Activated gamma-delta T cell (primary cell): ENCODE results near the gene KIAA1549.

ENCODE experiments used
- DNase-seq: peaks from one replicate; lab custom pipeline; 2025; lab: John Stamatoyannopoulos, UW

Gene KIAA1549

DNA sequence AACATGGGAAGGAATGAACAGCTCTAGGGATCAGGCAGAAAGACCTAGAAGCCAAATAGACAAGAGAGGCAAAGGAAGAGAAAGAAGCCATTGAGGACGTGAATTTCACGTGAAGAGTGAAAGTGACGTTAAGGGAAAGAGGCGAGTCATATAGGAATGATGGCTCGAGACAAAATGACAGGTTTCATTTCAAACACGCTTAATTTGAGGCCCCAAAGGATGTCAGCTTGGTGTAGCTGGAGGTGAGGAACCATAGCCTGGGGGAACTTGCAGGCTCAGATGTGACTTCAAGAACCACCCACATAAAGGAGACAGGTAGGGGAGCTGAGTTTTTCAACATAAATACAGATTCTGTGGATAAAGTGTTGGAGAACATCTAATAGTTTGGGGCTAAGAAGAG is 98.9 kb downstream of the KIAA1549 start:
- no peak for DNase-seq

DNA sequence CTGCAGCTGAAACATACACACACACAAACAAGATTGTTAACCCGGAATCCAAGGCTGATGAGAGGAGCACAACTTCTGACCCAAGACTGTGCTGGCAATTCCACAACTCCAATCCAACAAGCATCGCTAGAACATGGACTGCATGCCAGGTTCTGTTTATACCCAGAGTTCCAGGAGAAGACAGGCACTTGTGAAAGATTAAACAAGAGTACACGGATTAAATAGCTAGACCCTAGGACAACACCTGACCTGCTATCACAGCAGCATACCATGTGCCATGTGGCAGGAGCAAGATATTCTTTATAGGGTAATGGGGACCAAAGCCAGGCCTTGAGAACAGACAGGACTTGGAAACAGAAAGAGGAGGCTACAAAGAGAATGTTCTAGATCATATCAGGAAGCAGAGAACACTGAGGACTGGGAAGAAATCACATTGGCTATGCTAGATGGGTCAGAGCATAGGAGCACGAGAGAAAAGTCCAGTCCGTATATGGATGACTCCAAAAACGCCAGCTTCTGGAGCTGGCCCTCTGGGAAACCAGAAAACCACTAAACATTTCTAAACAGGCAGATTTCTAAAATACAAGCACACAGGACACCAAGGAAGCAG is 99.5 kb downstream of the KIAA1549 start:
- DNase-seq: no peak

DNA sequence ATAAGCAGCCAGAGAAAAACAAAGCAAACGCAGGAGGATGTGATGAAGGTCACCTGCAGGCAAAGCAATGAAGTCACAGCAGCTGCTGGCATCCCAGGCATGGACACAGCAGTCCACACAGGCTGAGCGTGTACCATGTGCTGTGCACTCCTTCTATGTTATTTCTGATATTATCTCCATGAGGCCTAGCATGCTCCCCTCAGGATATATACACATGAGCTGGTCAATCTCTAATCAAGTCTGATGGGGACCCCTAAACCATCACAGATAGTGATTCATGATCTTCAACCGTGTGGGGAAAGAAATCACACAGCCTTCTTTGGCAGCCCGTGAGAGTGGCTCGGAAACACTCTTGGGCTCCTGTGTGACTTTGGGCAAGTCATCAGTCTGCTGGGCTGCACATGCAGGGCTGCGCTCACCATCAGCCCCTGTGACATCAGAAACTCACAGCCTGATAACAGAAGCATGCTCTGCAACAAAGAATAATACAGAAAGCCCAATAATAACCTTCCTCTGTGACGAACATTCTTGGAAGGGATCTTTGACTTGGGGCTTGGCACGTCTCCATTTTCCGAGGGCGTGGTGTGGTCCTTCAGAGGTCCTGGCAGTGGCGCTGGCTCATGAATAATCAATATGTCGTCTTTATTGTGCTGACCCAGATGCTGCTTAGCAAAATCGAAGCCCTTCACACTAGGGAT is 100.2 kb downstream of the KIAA1549 start:
- DNase-seq: no peak

DNA sequence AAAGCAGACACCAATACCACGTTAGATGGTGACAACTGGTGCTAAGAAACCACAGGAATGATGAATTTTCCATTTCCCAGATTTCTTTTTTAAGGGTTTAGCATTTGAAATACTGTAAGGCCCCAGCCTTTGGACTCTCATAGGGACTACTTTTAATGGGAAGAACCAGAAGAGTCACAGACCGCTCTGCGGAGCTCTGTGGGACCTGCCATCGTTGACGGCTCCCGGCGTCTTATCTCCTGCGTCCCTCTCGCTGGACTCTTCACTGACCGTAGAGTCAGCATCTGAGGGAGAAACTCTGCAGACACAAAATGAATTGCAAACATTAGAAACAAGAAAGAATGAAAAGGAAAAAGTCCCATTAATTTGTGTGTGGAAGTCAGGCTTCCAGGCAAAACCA is 101.8 kb downstream of the KIAA1549 start:
- DNase-seq: no peak

DNA sequence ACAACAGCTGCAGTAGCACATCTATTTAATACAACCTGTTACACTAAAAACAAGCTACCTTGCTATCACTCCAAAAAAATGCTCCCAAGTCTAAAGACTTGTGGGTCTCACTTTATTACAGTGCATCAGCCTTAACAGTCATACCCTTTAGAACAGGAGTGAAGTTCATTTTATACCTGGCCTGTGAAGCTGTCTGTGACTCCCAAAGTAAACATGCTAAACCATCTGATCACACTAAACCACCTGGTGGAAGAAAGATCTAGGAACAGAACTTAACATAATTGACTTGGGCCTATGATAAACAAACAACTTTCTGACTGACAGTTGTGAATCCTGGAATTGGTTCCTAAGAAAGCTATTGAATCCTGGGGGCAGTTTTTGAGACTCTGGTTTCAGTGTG is 102.3 kb downstream of the KIAA1549 start:
- no peak for DNase-seq

DNA sequence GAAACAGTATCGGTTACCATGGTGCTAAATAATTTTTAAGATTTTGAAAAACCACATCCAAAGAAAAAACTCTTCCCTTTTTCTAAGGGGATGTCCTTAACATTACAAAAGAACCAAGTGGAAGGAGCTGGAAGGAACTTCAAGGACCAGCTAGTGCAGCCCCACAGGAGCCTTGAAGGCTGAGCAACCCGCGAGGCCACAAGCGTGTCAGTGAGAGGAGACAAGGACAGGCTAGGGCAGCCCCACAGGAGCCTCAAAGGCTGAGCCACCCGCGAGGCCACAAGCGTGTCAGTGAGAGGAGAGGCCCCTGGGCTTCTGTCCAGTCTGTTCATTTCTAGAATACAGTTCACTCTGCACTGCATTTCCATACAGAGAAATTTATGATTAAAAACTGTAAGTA is 103.1 kb downstream of the KIAA1549 start:
- DNase-seq: no peak

DNA sequence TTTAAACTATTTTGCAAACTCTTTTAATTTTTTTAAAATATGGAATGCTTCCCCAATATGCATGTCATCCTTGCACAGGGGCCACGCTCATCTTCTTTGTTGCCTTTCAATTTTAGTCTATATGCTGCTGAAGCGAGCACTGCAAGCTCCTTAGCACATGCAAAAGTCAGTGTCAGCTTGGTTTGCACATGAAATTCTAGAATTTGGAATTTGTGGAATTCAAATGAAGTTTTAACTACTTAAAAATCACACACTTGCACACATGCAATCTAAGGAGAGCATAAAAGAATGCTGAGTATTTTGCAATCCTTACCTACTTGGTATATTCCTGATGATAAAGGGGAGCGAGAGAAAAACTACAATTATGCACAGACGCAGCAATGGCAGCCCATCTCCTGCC is 104.9 kb downstream of the KIAA1549 start:
- no peak for DNase-seq

DNA sequence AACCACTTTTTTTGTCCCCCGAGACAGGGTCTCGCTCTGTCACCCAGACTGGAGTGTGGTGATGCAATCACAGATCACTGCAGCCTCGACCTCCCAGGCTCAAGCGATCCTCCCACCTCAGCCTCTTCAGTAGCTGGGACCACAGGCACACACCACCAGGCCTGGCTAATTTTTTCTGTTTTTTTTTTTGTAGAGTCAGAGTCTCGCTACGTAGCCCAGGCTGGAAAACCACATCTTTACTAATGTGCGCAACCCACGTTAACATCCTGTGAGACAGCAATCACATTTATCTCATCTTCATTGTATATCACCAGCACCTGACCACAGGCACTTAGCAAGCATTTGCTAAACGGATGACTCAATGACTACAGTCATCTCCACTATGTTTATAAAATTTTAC is 105.4 kb downstream of the KIAA1549 start:
- no peak for DNase-seq

DNA sequence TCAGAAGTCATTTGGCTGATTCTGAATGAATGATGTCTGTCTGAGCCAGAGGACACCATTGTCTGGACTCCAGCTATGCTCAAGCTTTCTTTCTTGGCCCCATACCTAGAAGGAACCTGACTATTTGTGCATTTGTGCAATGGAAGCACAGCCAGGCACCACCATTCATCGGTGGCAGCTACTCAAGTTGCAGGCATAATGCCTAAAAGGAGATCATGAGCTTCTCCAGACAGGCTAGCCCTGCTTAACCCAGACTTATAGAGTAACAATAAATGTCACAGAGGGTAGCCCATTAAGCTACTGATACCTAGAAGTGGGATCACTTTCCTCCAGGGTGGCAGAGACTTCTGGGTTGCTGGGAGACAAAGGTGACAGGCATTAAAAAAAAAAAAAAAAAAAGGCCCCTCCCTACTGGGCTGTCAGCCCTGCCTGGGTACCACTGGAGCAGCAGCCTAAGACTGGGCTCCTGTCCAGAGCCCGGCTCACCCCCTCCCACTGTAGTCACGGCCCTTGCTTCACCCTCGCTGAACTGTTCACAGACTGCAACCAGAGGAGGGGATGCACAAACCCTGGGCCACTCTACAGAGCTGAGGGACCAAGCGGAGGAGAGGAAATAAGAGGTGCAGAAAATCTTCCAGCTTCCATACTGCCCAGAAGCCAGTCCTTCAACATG is 107.8 kb downstream of the KIAA1549 start:
- DNase-seq: no peak

DNA sequence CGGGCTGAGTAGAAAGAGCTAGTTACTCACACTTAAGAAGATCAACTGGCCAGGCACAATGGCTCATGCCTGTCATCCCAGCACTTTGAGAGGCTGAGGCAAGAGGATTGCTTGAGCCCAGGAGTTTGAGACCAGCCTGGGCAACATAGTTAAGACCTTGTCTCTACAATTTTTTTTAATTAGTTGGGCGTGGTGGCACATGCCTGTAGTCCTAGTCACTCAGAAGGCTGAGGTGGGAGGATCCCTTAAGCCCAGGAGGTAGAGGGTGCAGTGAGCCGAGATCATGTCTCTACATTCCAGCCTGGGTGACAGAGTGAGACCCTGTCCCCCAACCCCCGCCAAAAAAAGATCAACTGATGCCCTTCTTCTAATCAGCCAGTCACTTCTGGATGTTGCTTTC is 108.6 kb downstream of the KIAA1549 start:
- DNase-seq: no peak

DNA sequence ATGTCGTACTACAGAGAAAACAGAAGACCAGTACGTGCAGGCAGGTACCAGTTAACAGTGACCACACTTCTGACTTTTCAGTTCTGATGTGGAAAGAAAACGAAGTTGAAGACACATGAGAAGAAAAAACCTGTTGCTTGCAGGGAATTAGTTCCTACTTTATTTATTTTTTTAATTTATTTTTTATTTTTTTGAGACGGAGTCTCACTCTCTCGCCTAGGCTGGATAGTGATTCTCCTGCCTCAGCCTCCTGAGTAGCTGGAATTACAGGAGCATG is 109.4 kb downstream of the KIAA1549 start:
- DNase-seq: no peak

DNA sequence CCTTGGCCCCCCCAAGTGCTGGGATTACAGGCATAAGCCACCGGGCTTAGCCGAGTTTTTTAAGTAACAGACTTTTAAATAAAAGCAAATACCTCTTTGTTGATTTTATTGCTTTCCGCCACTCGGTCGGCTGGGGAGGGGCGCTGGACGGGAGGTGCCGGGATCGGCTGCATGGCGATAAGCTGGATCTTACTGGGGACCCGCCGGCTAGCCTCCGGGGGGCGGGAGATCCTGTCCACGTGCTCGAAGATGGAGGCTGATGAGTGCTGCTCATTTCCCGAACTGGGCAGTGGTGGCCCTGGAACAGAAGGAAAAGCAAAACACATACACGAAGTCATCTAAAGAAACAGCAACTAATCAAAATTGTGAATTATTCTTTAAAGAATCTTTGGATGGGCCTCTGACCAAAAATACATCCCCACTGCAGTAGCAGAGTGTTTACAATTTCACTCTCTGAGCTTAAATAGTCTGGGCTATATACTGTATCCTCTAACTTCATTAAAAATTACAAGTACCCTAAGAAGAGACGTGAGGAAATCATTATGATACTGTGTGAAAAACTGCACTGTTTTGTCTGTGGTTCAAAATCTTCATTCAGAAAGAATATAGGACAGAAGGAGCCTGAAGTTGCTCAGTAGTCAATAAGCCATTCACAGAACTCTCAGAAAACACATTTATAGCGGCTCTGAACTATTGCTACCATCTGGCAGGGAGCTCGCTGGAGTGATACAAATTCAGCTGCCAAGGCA is 110.0 kb downstream of the KIAA1549 start:
- no peak for DNase-seq

DNA sequence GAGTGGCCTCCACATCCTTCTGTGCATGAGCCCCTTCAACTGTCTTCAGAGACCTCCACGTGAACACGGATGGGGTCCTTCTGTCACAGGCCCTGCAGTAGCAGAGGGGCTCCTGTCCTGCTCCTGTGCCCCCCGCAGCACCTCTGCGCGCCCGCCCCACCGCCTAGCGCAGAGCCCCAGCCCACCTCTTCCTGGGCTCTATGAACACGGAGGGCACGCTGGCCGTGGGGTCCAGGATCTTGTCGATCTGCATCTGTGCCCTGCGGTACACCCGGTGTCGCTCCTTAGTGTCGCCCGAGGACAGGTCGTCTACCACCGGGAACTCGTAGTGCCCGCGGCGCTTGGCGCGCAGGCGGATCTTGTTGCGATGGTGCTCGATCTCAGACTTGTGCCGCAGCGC is 111.8 kb downstream of the KIAA1549 start:
- DNase-seq: no peak

DNA sequence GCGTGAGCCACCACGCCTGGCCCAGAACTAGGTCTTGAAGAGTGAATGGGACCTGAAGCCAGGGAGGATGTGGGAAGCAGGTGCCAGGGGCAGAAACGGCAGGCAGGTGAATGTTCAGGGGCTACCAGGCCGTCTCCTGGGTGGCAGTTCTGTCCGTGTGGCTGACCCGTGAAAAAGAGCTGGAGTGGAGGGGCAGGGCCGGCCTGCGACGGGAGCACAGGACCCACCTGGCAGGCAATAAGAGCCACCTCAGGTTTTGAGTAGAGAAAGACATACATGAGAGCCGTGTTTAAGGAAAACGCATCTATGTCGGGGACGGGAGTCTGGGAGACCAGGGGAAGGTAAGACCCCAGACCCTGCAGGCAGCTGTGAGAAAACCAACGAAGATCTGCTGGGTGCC is 112.5 kb downstream of the KIAA1549 start:
- no peak for DNase-seq

DNA sequence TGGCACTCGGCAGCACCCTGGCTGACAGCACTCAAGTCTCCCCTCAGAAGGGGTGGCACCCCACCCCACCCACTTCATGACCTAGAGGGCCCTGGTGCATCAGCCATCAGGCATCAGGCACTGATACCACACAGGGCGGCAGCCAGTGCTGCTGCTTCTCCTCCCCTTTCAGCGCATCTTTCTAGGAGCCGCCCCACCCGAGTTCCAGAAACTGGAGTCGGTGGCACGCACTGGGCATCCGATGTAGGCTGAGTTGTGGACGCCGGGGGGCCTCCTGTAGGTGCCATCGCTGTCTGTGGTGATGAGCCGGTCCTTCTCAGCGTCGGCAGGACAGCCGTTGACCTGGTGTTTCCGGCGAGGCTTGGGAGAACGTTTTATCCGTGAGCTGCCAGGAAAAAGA is 113.4 kb downstream of the KIAA1549 start:
- DNase-seq: no peak

DNA sequence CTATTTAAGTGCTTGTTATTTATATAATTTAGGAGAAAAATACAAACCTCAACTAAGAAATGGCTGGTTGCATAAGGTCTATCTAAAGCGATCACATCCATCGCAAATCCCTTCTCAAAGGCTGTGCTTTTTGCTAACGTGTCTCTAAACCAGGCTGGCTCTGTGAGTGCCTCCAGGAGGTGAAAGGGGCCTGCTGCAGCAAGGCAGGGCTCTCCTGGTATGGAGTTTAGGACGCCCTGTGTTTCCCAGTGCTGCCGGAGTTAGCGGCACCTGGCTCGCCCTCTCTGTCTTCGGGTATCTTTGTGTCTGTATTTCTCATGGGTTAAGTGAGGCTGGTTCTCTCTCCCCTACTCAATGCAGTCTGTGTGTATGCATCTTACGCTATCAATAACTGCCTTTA is 114.8 kb downstream of the KIAA1549 start:
- DNase-seq: no peak

DNA sequence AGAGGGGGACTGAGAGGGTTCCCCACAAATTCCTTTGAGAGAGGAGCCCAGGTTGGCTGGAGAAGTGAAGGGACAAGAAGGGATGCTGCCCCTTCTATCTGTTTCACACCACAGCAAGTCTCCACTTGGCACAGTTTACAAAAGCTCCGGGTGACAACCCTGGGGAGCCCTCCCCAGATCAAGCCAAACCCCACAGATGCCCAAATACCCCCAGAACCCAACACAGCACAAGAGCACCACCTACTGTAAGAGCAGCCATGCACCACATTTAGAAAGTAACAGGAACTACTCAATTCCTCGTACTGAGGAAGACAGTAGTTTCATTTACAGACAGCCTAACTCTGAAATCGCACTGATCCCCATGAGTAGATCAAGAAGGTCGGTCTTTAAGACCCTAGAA is 115.3 kb downstream of the KIAA1549 start:
- DNase-seq: no peak

DNA sequence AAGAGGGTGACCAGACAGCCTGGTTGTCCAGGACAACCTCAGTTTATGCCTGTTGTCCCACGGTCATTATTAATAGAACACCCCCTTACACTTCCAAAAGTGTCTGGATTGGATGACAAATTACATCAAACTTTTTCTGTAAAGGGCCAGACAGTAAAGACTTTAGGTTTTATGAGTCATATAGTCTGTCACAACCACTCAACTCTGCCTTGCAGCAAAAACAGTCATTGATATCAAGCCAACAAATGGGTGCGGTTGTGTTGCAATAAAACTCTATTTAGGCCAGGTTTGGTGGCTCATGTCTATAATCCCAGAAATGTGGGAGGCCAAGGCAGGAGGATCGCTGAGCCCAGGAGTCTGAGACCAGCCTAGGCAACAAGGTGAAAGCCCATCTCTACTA is 116.5 kb downstream of the KIAA1549 start:
- no peak for DNase-seq

DNA sequence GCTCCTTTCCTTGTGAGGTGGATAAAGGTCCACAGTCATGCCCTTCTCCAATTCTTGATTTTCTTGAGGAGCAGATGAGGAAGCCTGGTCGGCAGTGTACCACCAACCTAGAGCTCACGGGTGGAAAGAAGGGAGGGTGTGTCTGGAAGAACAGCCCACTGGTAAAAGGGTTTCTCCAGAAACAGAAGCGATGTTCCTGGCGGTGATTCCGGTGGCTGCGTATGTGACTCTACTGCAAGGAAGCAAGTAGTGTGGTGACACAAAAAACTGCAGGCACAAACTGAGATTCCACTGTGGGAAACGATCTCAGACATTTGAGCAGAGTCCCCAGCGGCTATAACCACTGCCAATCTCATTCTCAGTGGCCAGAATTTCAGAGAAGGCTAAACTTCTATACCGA is 117.3 kb downstream of the KIAA1549 start:
- DNase-seq: no peak

DNA sequence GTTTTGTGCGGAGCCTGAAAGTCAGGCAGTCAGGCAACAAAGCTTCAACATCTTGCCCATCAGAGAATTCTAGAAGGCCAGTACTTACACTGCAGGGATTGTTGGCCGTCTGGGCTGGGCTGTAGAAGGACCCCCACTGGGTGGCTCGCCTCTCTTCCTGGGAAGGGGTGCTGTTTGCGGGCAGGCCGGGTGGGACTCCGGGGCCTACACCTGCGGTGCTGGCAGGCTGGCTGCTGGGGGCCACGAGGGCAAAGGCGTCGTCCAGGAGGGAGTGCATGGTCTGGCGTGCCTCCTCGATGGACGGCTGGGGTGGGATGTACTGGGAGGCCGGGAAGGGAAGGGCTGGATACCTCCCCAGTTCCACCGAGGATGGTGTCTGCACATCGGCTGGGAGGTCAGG is 120.1 kb downstream of the KIAA1549 start:
- no peak for DNase-seq

DNA sequence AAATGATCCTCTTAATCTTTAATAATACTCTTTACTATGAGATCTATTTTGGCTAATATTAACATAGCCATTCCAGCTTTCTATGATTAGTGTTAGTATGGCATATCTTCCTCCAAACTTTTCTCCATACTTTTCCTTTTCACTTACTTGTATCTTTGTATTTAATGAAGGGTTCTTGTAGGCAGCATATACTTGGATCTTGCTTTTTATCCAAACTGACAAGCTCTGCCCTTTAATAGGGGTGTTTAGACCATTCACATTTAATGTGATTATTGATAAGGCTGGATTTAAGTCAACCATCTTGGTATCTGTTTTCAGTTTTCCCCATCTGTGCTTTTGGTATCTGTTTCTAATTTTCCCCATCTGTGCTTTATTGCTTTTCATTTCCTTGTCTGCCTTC is 123.5 kb downstream of the KIAA1549 start:
- DNase-seq: no peak

DNA sequence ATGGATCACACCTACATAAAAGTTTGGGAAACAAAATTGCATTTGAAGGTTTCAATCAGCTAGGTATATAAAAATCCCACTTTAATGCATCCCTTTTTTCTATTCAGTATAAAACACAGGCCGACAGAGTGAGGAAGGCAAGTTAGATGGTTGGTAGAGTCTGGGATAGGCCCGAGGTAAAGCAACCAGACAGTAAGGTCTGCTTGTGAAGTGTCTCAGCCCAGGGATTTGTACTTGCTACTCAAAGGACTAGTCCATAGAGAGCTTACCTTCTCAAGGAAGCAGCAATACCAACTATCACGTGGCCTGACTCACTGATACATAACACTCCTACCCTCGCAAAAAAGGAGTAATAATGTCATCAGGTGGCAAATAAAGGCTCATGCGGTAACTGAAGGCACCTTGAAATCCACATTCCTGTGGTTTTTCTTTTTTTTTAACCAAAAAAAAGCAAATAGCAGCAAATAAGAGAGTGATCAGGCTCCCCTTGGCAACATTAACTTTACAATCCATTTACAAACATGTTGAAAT is 127.0 kb downstream of the KIAA1549 start:
- DNase-seq: no peak

DNA sequence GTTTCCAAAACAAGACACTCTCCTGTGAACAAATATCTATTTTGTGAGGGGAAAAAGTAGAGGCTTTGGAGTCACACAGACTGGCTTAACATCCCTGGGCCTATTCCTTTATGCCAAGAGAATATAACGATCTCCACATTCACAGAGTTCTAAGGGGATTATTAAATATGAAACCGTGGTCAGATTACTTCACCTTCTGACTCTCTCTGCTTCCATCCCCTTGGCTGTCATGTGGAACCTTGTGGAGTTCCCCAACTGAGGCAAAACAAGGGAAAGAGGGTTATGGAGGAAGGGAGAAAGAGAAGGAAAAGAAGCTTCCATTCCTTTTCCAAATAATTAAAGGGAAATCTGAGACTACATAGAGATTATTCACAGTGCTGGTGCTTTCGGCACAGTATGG is 127.7 kb downstream of the KIAA1549 start:
- DNase-seq: no peak
